Measurements from ENCODE around the gene SMCO3.
"Not testable (repeated sequence)": the region's sequence is repeated elsewhere in the genome, so short reads cannot be mapped to it uniquely, and the experiment has no call there.

SMCO3 gene

DNA sequence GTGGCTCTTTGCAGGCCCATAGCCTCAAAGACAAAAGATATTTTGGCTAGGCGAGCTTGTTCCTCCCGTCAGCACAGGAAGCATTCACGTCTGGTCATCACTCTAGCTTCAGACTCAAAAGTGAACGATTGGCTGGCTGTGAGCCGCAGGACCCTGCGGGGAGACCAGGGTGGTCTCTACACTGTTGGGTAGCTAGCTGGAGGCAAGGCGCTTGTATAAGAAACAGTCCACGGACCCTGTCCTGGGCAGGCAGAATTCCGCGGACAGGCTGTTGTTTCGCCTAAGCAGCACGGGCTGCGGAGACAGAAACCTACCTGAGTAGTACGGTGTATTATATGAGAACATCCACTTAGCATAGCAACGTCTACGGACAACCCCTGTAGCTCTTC is 40.3 kb downstream of the SMCO3 start:
- no peak for DNase-seq

DNA sequence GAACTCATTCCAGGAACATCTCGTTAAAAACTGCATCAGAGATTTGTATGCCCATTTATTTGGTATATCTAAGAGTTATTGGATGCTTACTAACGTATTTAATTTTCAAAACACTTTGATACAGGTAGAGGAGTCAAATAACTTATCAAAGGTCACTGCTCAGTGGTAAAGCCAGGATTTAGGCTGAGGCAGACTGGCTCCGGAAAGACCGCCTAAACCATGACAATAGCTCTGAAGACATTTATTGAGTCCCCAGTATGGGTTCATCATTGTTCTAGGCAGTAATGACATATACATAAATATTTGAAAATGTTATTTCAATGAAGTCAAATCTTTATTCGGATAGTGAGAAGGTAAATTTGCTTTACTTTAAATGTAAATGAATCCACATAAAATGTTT is 41.0 kb downstream of the SMCO3 start:
- no peak for DNase-seq

DNA sequence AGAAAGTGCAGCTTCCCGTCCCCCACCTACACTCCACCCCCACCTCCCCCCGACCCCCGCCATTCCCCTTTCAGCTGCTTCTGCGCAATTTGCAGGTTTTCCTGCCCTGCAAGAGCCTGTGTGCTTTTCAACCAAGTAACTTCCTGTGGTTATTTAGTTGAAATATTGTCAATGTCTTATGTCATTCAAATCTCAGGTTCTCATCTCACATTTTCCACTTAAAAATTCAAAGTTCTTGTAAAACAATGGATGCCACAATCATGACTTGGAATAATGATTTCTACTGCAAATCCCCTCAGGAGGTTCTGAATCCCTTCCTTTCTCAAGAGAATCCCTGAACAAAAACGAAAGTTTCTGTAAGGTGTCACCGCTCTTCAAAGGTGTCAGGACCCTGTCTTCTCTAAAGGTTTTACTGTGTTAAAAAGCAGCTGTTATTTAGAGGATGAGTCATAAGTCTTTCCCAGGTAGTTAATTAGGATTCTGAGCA is 42.3 kb downstream of the SMCO3 start:
- no peak for DNase-seq

DNA sequence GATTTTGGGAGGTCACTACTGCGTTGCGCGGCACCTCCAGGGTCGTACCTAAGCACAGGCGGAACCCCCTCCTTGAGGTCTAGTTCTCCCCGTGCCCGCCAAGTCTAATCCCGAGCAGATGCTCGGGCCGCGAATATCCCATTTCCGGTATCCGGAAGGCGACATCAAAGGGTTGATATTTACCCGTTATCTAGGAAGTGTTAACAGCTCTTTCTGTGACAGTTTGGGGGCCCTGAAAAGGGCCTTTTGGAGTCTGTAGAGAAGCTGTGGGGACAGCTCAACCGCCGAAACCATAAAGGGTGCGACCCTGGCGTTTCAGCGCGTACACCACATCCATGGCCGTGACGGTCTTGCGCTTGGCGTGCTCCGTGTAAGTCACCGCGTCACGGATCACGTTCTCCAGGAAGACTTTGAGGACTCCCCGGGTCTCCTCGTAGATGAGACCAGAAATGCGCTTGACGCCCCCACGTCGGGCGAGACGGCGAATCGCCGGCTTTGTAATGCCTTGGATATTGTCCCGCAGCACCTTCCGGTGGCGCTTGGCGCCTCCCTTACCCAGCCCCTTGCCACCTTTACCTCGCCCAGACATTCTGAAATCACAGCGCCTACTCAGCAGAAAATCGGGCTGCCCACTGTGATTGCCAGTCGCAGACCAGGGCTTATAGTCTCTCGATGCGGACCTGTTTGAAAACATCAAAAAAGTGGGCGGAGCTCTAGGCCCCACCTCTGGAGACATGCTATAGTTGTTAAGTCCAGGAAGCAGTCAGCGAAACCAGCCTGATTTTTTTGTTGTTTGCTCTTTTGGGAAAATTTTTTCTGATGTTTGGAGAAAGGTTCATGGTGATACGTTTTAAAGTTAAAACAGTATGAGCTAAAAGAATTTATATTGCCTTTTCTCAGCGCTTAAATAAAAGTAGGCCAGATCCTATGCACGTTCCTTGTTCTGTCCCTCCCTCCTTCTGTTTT is 43.2 kb downstream of the SMCO3 start:
- DNase-seq: peak; percentile 72

DNA sequence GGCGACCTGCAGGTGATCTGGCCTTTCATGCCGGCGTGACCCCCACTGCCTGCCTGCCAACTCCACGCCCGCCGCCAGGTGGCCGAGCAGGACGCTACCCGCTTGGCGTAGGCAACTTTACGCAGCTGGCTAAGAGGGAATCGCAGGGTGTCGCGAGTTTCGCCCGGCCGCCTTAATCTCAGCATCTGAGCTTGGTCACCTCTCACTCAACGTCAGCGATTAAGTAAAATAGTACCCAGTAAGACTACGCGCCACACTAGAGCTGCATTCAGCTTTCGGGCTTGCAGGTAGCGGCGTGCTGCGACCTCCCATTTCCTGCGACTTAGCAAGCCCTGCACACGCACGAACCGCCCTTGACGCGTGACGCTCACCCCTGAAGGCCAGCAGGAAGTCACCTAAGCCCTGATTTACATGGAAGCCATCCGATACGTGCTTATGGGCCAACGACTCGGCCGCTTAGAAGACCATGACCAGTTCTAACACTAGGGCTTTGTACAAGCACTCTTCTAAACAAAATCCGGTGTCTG is 44.0 kb downstream of the SMCO3 start:
- DNase-seq: peak; percentile 83

DNA sequence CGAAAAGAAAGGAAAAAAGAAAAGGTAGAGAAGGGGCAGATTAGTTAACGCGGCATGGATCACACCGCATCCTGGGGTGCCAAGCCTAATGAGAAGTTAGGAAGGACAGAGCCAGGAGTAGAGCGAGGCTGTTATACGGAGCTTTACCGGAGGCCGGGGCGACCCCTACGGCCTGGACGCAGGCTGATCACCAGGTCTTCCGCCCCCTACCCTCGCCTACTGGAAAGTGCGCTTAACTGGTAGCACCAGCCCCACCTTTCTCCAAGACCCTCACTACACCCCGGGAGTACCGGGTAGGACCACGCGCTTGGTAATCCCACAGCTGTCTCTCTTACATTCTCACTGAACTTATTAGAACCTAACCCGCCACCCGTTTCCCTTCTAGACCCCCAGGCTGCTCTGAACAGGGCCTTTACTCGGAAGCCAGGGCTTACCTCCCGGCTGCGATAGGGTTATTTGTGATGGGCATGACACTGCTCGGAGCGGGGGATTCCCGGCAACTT is 44.5 kb downstream of the SMCO3 start:
- DNase-seq: no peak

DNA sequence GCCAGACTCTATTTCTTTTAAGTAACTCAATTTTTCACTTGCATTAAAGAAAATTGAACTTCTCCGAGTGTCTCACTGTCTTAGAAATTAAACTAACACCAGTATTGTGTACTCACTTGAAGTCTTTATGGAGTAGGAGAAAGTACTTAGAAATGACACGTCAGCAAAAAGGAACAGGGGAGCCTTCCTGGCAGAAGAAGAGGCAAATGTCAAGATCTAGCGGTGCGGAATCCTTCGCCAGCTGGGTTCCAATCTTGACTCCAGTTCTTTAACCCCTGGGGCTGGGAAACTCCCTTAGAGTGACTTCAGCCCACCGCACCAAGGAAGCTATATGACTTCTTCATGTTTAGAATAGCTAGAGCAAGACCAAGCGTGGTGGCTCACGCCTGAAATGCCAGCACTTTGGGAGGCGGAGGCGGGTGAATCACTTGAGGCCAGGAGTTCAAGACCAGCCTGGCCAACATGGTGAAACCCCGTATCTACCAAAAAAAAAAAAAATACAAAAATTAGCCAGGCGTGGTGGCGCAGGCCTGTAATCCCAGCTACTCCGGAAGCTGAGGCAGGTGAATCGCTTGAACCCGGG is 45.1 kb downstream of the SMCO3 start:
- DNase-seq: no peak

DNA sequence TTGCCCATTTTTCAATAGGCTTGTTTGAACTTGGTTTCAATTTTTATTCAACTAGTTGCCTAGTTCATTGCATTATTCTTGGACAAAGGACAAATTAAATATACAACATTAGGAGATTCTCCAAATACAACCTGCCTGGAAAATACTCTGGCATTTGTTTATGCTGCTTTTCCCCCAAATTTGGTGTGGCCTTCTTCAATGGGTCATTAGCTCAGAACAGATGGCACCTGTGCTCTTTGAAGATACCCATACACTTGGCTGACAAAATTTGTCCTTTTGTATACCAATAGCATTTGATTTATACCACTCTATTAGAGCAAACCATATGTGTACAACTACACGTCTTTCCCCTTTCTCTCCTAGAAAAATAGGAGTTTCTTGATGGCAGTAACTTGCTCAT is 46.4 kb downstream of the SMCO3 start:
- no peak for DNase-seq

DNA sequence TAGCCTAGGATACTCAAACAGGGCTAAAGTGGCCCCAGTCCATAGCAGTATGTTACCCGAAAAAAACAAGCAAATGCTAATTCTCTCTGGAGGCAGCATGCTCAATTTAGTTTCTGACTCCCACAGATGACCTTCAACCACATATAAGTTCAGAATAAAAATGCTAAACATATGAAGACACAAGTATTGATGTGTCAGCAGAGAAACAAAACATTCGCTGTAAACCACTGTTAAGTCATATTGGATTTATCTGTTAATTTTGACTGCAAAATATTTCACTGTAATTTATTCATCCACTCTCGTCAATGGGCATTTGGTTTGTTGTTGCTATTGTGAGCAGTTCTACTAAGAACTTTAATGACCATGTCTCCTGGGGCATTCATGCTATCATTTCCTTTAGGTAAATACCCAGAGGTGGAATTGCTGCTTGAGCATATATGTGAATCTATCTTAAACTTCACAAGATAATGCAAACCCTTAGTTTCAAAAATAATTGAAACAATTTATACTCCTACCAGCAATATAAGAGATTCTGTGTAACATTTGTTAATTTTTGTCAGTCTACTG is 47.2 kb downstream of the SMCO3 start:
- no peak for DNase-seq

DNA sequence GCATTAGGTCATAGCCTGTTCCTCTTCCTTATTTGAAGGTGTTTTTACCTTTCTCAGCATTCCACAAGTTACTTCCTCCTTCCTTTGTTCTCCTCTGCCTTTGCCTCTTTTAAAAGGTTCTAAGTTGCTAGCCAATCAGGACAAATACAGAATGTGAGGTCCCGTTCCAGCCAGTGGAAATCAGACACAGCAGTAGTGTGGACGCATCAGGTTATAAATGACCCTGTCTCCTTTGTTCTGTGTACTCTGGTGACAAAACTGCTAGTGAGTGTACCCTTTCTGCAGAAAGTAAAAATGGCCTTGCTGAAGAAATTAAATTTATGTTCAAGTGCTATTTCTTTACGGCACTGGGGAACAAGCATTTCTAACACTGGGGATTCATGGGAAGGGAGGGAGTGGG is 48.0 kb downstream of the SMCO3 start:
- not testable (repeated sequence) for DNase-seq

DNA sequence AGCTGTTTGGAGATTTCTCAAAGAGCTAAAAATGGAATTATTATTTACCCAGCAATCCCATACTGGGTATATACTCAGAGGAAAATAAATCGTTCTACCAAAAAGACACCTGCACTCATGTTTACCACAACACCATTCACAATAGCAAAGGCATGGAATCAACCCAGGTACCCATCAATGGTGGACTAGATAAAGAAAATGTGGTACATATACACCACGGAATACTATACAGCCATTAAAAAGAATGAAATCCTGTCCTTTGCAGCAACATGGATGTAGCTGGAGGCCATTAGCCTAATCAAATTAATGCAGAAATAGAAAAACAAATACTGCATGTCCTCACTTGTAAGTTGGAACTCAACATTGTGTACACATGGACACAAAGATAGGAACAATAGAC is 48.6 kb downstream of the SMCO3 start:
- DNase-seq: no peak

DNA sequence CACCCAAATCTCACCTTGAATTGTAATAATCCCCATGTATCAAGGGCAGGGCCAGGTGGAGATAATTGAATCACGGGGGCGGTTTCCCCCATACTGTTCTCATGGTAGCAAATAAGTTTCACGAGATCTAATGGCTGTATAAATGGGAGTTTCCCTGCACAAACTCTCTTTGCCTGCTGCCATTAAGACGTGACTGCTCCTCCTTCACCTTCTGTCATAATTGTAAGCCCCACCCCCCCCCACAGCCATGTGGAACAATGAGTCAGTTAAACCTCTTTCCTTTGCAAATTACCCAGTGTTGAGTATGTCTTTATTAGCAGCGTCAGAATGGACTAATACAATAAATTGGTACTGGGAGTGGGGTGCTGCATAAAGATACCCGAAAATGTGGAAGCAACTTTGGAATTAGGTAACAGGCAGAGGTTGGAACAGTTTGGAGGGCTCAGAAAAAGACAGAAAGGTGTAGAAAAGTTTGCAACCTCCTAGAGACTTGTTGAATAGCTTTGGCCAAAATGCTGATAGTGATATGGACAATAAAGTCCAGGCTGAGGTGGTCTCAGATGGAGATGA is 54.2 kb downstream of the SMCO3 start:
- not testable (repeated sequence) for DNase-seq

DNA sequence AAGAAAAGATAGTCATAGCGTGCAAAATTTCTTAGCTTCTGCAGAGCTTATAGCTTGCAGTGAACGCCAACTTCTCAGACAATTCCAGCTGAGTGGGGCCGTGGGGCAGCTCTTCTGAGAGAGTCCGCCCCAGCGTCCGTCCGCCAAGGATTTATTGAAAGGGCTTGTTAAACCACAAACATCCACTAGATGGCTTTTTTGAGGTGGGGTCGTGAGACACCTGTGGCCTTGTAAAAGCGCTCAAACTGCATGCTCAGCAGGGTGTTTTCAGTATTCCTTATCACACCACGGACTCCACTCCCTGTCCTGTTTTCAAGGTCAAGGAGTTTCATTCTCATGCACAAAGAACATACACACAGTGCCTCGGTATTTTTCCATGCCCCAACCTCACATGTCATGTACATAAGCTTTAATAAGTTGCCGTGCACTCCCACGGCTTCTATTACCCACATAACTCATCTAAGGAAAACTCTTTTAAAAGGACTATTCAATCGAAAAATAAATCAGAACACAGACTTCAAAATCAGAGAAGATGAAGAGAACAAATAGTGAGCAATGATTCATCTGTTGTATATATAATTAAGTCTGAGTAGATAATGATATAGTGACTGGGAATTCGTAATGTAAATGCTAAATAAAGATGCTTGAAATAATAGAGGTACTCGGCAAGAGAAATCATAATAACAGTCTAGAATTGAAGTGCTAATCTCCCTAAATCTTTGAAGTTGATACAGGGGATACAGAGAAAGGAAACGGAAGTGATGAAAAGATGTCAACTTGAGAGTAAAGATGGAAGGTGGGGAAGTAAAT is 57.4 kb downstream of the SMCO3 start:
- DNase-seq: no peak

Measured in NCI-H510A (cell line).